ENCODE results near the gene IL31RA.
A peak's percentile ranks its signal among the peaks of the same experiment; 100 is the strongest.

Gene IL31RA

DNA sequence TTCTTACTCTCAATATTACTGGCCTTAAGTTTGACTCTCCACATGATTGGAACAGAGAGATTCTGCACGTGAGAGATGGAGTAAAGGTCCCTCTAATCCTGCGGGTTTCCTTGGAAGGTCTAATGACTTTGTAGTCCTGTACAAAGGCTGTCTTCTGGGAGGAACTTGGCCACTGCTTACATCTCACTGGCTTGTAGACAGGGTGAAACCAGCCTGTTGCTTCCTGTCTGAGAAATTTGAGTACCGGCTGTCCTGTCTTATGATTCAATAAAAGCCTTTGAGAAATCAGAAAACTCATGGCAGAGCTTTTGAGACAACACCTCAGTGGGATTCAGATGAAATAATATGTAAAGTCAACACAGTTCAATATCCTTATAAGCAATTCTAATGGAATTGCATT, 43.0 kb downstream of the IL31RA start:
- DNase-seq (ENCODE audit: extremely low read depth, low read depth) = no peak
- TF ChIP-seq, protein P1, sequence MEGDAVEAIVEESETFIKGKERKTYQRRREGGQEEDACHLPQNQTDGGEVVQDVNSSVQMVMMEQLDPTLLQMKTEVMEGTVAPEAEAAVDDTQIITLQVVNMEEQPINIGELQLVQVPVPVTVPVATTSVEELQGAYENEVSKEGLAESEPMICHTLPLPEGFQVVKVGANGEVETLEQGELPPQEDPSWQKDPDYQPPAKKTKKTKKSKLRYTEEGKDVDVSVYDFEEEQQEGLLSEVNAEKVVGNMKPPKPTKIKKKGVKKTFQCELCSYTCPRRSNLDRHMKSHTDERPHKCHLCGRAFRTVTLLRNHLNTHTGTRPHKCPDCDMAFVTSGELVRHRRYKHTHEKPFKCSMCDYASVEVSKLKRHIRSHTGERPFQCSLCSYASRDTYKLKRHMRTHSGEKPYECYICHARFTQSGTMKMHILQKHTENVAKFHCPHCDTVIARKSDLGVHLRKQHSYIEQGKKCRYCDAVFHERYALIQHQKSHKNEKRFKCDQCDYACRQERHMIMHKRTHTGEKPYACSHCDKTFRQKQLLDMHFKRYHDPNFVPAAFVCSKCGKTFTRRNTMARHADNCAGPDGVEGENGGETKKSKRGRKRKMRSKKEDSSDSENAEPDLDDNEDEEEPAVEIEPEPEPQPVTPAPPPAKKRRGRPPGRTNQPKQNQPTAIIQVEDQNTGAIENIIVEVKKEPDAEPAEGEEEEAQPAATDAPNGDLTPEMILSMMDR (IDR thresholded peaks at IDR 0.05; ENCODE audit: low read depth, low read length) = no peak

GRCh38 chr5:55895346-55895745, 44.2 kb downstream of the IL31RA start:
- TF ChIP-seq, protein P1 (IDR thresholded peaks at IDR 0.05; ENCODE audit: low read depth, low read length) = no peak
- DNase-seq (ENCODE audit: extremely low read depth, low read depth) = no peak

DNA sequence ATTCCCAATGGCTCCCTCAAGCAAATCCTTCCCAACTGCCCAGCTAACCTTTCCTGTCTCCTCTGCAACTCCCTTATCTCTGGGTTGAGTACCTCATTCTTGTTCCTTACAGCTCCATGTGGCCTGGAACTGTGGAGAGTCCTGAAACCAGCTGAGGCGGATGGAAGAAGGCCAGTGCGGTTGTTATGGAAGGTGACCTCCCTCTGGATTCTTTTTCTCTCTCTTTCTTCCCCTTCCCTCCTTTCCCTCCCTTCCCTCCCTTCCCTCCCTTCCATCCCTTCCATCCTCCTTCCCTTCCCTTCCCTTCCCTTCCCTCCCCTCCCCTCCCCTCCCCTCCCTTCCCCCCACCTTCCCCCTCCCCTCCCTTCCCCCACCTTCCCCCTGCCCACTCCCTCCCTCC, 45.1 kb downstream of the IL31RA start:
- TF ChIP-seq, protein P1 (IDR thresholded peaks at IDR 0.05; ENCODE audit: low read depth, low read length) = no peak

DNA sequence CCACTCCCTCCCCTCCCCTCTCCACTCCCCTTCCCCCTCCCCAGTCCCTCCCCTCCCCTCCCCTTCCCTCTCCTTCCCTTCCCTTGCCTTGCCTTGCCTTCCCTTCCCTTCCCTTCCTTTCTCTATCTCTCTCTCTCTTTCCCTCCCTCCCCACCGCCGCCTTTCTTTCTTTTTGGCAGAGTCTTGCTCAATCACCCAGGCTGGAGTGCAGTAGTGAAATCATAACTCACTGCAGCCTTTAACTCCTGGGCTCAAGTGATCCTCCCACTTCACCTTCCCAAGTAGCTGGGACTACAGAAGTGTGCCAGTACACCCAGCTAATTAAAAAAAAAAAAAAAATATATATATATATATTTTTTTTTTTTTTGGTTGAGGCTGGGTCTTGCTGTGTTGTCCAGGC, 45.5 kb downstream of the IL31RA start:
- TF ChIP-seq, protein P1 (IDR thresholded peaks at IDR 0.05; ENCODE audit: low read depth, low read length) = no peak
- DNase-seq (ENCODE audit: extremely low read depth, low read depth) = no peak

More for the DNA sequence above, 45.1 kb downstream of the IL31RA start:
- DNase-seq (ENCODE audit: extremely low read depth, low read depth) = no peak

DNA sequence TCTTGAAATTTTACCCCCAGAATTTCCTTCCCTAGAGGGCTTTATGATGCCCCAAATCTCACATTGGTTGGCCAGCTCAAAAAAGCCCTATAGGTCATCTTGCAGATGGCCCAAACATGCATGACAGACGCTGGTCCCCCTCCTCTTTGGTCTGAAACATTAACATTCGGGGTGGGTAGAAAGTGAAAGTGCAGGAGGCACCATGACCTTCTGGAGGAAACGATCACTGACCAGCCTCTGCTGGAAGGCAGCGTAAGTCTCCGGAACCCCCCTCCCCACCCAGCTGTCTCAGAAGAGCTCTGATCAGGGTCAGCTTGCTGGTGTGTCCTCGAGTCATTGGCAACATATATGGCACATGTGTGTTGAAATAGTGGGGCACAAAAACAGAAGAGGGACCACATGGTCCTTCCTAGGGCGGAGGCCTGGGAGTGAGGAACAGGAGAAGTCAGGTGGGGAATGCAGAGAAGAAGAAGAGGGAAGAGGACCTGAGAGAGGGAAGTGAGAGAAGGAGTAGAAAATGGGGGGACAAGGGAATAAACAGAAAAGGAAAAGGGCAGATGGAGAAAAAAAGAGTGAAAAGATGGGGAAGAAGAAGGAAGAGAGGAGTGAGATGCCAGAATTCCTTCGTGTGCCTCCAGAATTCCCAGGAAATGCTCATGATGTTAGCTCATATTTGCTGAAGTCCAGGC, 46.2 kb downstream of the IL31RA start:
- TF ChIP-seq, protein P1 (IDR thresholded peaks at IDR 0.05; ENCODE audit: low read depth, low read length) = no peak
- no peak for DNase-seq (ENCODE audit: extremely low read depth, low read depth)

DNA sequence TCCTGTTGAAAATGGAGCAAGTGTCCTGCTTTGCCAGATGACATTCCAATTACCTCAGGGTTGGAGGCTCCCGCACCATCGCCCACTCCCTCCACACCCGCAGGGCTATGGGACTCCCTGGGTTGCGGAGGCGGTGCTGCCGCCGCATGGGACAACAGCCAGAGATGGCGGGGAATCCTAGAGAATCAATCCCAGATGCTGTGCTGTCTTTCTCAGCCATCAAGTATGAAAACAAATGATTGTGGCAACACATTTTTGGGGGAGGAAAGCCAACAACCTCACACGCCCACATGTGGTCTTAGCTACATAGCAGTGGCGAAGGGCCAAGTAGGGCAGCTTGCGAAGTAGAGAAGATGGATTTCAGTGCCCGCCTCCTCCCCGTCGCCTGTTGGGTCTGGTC, 46.7 kb downstream of the IL31RA start:
- peak; percentile 97 for DNase-seq (ENCODE audit: extremely low read depth, low read depth)
- TF ChIP-seq, protein P1 (IDR thresholded peaks at IDR 0.05; ENCODE audit: low read depth, low read length) = no peak

DNA sequence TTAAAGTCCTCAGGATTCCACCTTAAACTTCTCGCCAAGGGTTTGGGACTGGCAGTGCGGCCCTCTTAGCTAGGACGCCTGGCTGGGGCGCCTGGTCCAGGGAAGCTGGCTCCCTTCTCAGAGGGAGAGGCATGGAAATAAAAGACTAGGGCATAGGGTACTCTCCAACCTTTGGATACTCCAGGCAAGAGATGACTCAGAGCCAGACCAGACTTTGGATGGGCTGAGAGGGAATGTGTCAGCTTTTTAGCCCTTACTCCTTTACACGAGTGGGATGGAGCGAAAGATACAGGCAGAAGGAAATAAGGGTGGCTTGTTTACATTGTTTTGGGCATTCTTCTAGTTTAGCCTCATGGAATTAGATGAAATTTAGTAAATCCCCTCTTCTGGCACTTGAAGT, 48.2 kb downstream of the IL31RA start:
- DNase-seq (ENCODE audit: extremely low read depth, low read depth) = no peak

More for the DNA sequence above, 48.2 kb downstream of the IL31RA start:
- TF ChIP-seq, protein P1 (IDR thresholded peaks at IDR 0.05; ENCODE audit: low read depth, low read length) = no peak
